ENCODE measurements around the gene RFX7. TPM values are rescaled to one million over a fixed set of nuclear protein-coding genes. Genes with fewer than 3 reads are reported as not detected.
"Not testable (repeated sequence)": the region's sequence is repeated elsewhere in the genome, so short reads cannot be mapped to it uniquely, and the experiment has no call there.

The RFX7 gene
- total RNA-seq, 5 donors from 2014 or later (not counting 1 experiment from before 2014, with no cell fraction given) = 23.3 to 30.4 (median 27.9) TPM

- no peak for DNase-seq
- Mint-ChIP-seq H3K4me3 (no peak overlapping the region), H3K36me3 (peaks cover 18% of the 10 kb centered on the region), H3K4me1 (no peaks in the 10 kb centered on the region), H3K27me3 (peaks cover 8 to 10% of the 10 kb centered on the region in 2 donors), H3K9me3 (peaks cover 22 to 42% (median 24%) of the 10 kb centered on the region in 3 donors), H3K27ac (no peak overlapping the region)
- WGBS (ENCODE audit: insufficient coverage) = no CpG with 5 or more reads among the region's 1 CpG
- ATAC-seq (replicated peaks in 1 of 4) = no peak
- CTCF ChIA-PET = no interaction called here
- H3K27ac ChIP-seq (ENCODE audit: low read length) = no peak overlapping the region
- H3K36me3 ChIP-seq (ENCODE audit: control insufficient read depth in 2 of 2, extremely low read depth in 1 of 2, insufficient read depth in 1 of 2, low read length in 1 of 2) = no peaks in the 10 kb centered on the region
- POLR2A ChIA-PET = no interaction called here
- no peaks in the 10 kb centered on the region for H3K9me3 ChIP-seq
- H3K4me1 ChIP-seq (ENCODE audit: control insufficient read depth in 1 of 2, extremely low read depth in 1 of 2, insufficient read depth in 2 of 2, low read length in 2 of 2) = no peaks in the 10 kb centered on the region
- H3K4me3 ChIP-seq (ENCODE audit: control insufficient read depth in 1 of 2, extremely low read depth in 1 of 2, low read length in 1 of 2) = no peak overlapping the region
- peaks cover 0 to 2% of the 10 kb centered on the region in 2 experiments for H3K27me3 ChIP-seq (replicated peaks in 1 of 2; ENCODE audit: control insufficient read depth in 2 of 2, extremely low read depth in 1 of 2, insufficient read depth in 2 of 2, low read length in 1 of 2)
These were observed 28.8 kb upstream of the RFX7 start for GRCh38 chr15:56272454-56272853.

GRCh38 chr15:56266465-56266864 is 22.8 kb upstream of the RFX7 start:
- H3K36me3 ChIP-seq (ENCODE audit: control insufficient read depth in 2 of 2, extremely low read depth in 1 of 2, insufficient read depth in 1 of 2, low read length in 1 of 2); CTCF ChIA-PET; DNase-seq; ATAC-seq (replicated peaks in 1 of 4); H3K27ac ChIP-seq (ENCODE audit: low read length); H3K4me3 Mint-ChIP-seq; H3K9me3 ChIP-seq; H3K27me3 ChIP-seq (replicated peaks in 1 of 2; ENCODE audit: control insufficient read depth in 2 of 2, extremely low read depth in 1 of 2, insufficient read depth in 2 of 2, low read length in 1 of 2); H3K27ac Mint-ChIP-seq; H3K4me3 ChIP-seq (ENCODE audit: control insufficient read depth in 1 of 2, extremely low read depth in 1 of 2, low read length in 1 of 2); H3K27me3 Mint-ChIP-seq; H3K4me1 ChIP-seq (ENCODE audit: control insufficient read depth in 1 of 2, extremely low read depth in 1 of 2, insufficient read depth in 2 of 2, low read length in 2 of 2); H3K4me1 Mint-ChIP-seq; POLR2A ChIA-PET: not testable (repeated sequence)
- no CpG with 5 or more reads among the region's 5 CpGs for WGBS (ENCODE audit: insufficient coverage)
- peaks cover 10 to 17% (median 15%) of the 10 kb centered on the region in 3 donors for H3K9me3 Mint-ChIP-seq
- H3K36me3 Mint-ChIP-seq = peaks cover 13% of the 10 kb centered on the region

GRCh38 chr15:56261854-56262509 is 18.3 kb upstream of the RFX7 start:
- no peaks in the 10 kb centered on the region for H3K36me3 Mint-ChIP-seq
- CTCF ChIA-PET = no interaction called here
- Histone ChIP-seq H3K9me3 (no peaks in the 10 kb centered on the region), H3K4me3 (ENCODE audit: control insufficient read depth in 1 of 2, extremely low read depth in 1 of 2, low read length in 1 of 2) (no peak overlapping the region), H3K27me3 (replicated peaks in 1 of 2; ENCODE audit: control insufficient read depth in 2 of 2, extremely low read depth in 1 of 2, insufficient read depth in 2 of 2, low read length in 1 of 2) (no peaks in the 10 kb centered on the region), H3K4me1 (ENCODE audit: control insufficient read depth in 1 of 2, extremely low read depth in 1 of 2, insufficient read depth in 2 of 2, low read length in 2 of 2) (no peaks in the 10 kb centered on the region), H3K27ac (ENCODE audit: low read length) (no peak overlapping the region), H3K36me3 (ENCODE audit: control insufficient read depth in 2 of 2, extremely low read depth in 1 of 2, insufficient read depth in 1 of 2, low read length in 1 of 2) (no peaks in the 10 kb centered on the region)
- H3K4me3 Mint-ChIP-seq = no peak overlapping the region
- peaks cover 5 to 7% (median 5%) of the 10 kb centered on the region in 3 donors for H3K9me3 Mint-ChIP-seq
- POLR2A ChIA-PET = no interaction called here
- DNase-seq (no peak), ATAC-seq (replicated peaks in 1 of 4) (no peak)
- no CpG with 5 or more reads among the region's 4 CpGs for WGBS (ENCODE audit: insufficient coverage)
- peaks cover 0 to 5% (median 3%) of the 10 kb centered on the region in 3 donors for H3K4me1 Mint-ChIP-seq
- peaks cover 0 to 4% of the 10 kb centered on the region in 2 donors for H3K27me3 Mint-ChIP-seq
- no peak overlapping the region for H3K27ac Mint-ChIP-seq

- CTCF ChIA-PET, H3K4me1 Mint-ChIP-seq: not testable (repeated sequence)
- WGBS (ENCODE audit: insufficient coverage) = 75% methylated on average over 1 of the region's 1 CpG
These were observed 13.6 kb upstream of the RFX7 start for GRCh38 chr15:56257306-56257705.

GRCh38 chr15:56254265-56254664 is 10.6 kb upstream of the RFX7 start:
- ATAC-seq (replicated peaks in 1 of 4) = no peak
- CTCF ChIA-PET = no interaction called here
- Mint-ChIP-seq H3K27ac (no peak overlapping the region), H3K36me3 (no peaks in the 10 kb centered on the region), H3K27me3 (peaks cover 18 to 27% of the 10 kb centered on the region in 2 donors), H3K4me3 (no peak overlapping the region), H3K9me3 (peaks cover 5 to 7% (median 5%) of the 10 kb centered on the region in 3 donors), H3K4me1 (peaks cover 0 to 5% (median 3%) of the 10 kb centered on the region in 3 donors)
- Histone ChIP-seq H3K4me3 (ENCODE audit: control insufficient read depth in 1 of 2, extremely low read depth in 1 of 2, low read length in 1 of 2) (no peak overlapping the region), H3K27ac (ENCODE audit: low read length) (no peak overlapping the region), H3K4me1 (ENCODE audit: control insufficient read depth in 1 of 2, extremely low read depth in 1 of 2, insufficient read depth in 2 of 2, low read length in 2 of 2) (no peaks in the 10 kb centered on the region), H3K9me3 (no peaks in the 10 kb centered on the region), H3K27me3 (replicated peaks in 1 of 2; ENCODE audit: control insufficient read depth in 2 of 2, extremely low read depth in 1 of 2, insufficient read depth in 2 of 2, low read length in 1 of 2) (no peaks in the 10 kb centered on the region), H3K36me3 (ENCODE audit: control insufficient read depth in 2 of 2, extremely low read depth in 1 of 2, insufficient read depth in 1 of 2, low read length in 1 of 2) (no peaks in the 10 kb centered on the region)
- POLR2A ChIA-PET = no interaction called here
- no peak for DNase-seq

More at GRCh38 chr15:56257306-56257705, 13.6 kb upstream of the RFX7 start:
- H3K9me3 Mint-ChIP-seq; H3K36me3 ChIP-seq (ENCODE audit: control insufficient read depth in 2 of 2, extremely low read depth in 1 of 2, insufficient read depth in 1 of 2, low read length in 1 of 2); H3K27ac Mint-ChIP-seq; DNase-seq; H3K4me1 ChIP-seq (ENCODE audit: control insufficient read depth in 1 of 2, extremely low read depth in 1 of 2, insufficient read depth in 2 of 2, low read length in 2 of 2); H3K27ac ChIP-seq (ENCODE audit: low read length); H3K4me3 Mint-ChIP-seq; H3K27me3 ChIP-seq (replicated peaks in 1 of 2; ENCODE audit: control insufficient read depth in 2 of 2, extremely low read depth in 1 of 2, insufficient read depth in 2 of 2, low read length in 1 of 2); H3K36me3 Mint-ChIP-seq; POLR2A ChIA-PET; ATAC-seq (replicated peaks in 1 of 4); H3K9me3 ChIP-seq; H3K4me3 ChIP-seq (ENCODE audit: control insufficient read depth in 1 of 2, extremely low read depth in 1 of 2, low read length in 1 of 2): not testable (repeated sequence)
- peaks cover 18 to 27% of the 10 kb centered on the region in 2 donors for H3K27me3 Mint-ChIP-seq

GRCh38 chr15:56252386-56252785 is 8.7 kb upstream of the RFX7 start:
- Mint-ChIP-seq H3K4me3 (no peak overlapping the region), H3K36me3 (no peaks in the 10 kb centered on the region), H3K4me1 (peaks cover 0 to 2% (median 1%) of the 10 kb centered on the region in 3 donors), H3K9me3 (no peaks in the 10 kb centered on the region), H3K27ac (no peak overlapping the region), H3K27me3 (peaks cover 18 to 23% of the 10 kb centered on the region in 2 donors)
- ChIA-PET POLR2A (interaction anchor here (0.6 to 0.7 kb wide), 5 partner anchors 19 to 1875 kb away, joined by 3 to 9 read pairs (median 4); no protein-coding TSS in a partner anchor), CTCF (interaction anchor here (0.6 to 1.2 kb wide), 3 partner anchors 8 to 337 kb away, joined by 3 to 9 read pairs (median 7); no protein-coding TSS in a partner anchor)
- Histone ChIP-seq H3K9me3 (no peaks in the 10 kb centered on the region), H3K4me3 (ENCODE audit: control insufficient read depth in 1 of 2, extremely low read depth in 1 of 2, low read length in 1 of 2) (no peak overlapping the region), H3K4me1 (ENCODE audit: control insufficient read depth in 1 of 2, extremely low read depth in 1 of 2, insufficient read depth in 2 of 2, low read length in 2 of 2) (no peaks in the 10 kb centered on the region), H3K27me3 (replicated peaks in 1 of 2; ENCODE audit: control insufficient read depth in 2 of 2, extremely low read depth in 1 of 2, insufficient read depth in 2 of 2, low read length in 1 of 2) (no peaks in the 10 kb centered on the region), H3K36me3 (ENCODE audit: control insufficient read depth in 2 of 2, extremely low read depth in 1 of 2, insufficient read depth in 1 of 2, low read length in 1 of 2) (no peaks in the 10 kb centered on the region), H3K27ac (ENCODE audit: low read length) (no peak overlapping the region)
- DNase-seq (no peak), ATAC-seq (replicated peaks in 1 of 4) (no peak)
- WGBS (ENCODE audit: insufficient coverage) = no CpG with 5 or more reads among the region's 2 CpGs
